Kidney epithelial cell (primary cell): ENCODE results near the gene PARN. TPM values are rescaled to one million over a fixed set of nuclear protein-coding genes. Genes with fewer than 3 reads are reported as not detected.
"Not testable (repeated sequence)": the region's sequence is repeated elsewhere in the genome, so short reads cannot be mapped to it uniquely, and the experiment has no call there.

Experiments used
- DNase-seq: peaks from one replicate; pipeline ENCODE4 v3.0.0-alpha.2; 2010; ENCODE audit warnings: low read depth
- H3K27me3 ChIP-seq: 2 replicates; pipeline ENCODE4 v1.6.0; 2011; ENCODE audit warnings: low read length; ENCODE audit not compliant: control insufficient read depth, insufficient read depth
- H3K36me3 ChIP-seq: 2 replicates; pipeline ENCODE4 v1.5.1; 2011; ENCODE audit warnings: low read length; ENCODE audit not compliant: control insufficient read depth, insufficient read depth
- H3K4me3 ChIP-seq: 2 replicates; pipeline ENCODE4 v1.5.1; 2011; ENCODE audit warnings: low read depth, mild to moderate bottlenecking, control low read depth, low read length
- CTCF ChIP-seq: IDR thresholded peaks from 2 replicates; pipeline ENCODE4 v1.5.1; 2011; ENCODE audit warnings: mild to moderate bottlenecking, moderate library complexity, low read length, control low read depth, inconsistent platforms; ENCODE audit not compliant: insufficient read depth, poor library complexity, severe bottlenecking
- total RNA-seq: library from RNA; depleted of rRNA; stranded (reverse); fragments of >200 nt; gene quantifications from 2 replicates; pipeline ENCODE4 v1.2.3, GENCODE V29; 2015

Gene PARN
- total RNA-seq, 1 donor from 2014 or later: 28.0 TPM

GRCh38 chr16:14445937-14446715 lies 183.9 kb downstream of the PARN start:
- DNase-seq: no peak
- no peak for TF ChIP-seq CTCF

GRCh38 chr16:14444979-14445810 lies 184.9 kb downstream of the PARN start:
- no peak overlapping the region for H3K4me3 ChIP-seq
- no peak for TF ChIP-seq CTCF
- H3K36me3 ChIP-seq: no peaks in the 10 kb centered on the region
- no peaks in the 10 kb centered on the region for H3K27me3 ChIP-seq
- no peak for DNase-seq

More at GRCh38 chr16:14445937-14446715, 183.9 kb downstream of the PARN start:
- Histone ChIP-seq H3K27me3 (no peaks in the 10 kb centered on the region), H3K36me3 (no peaks in the 10 kb centered on the region), H3K4me3 (no peak overlapping the region)

GRCh38 chr16:14441533-14441932 lies 188.5 kb downstream of the PARN start:
- not testable (repeated sequence) for H3K36me3 ChIP-seq, H3K4me3 ChIP-seq, DNase-seq, H3K27me3 ChIP-seq

GRCh38 chr16:14438256-14438655 lies 191.8 kb downstream of the PARN start:
- no peaks in the 10 kb centered on the region for H3K27me3 ChIP-seq
- no peak for DNase-seq
- no peak for TF ChIP-seq CTCF
- no peak overlapping the region for H3K4me3 ChIP-seq
- H3K36me3 ChIP-seq: no peaks in the 10 kb centered on the region

- Histone ChIP-seq H3K36me3 (no peaks in the 10 kb centered on the region), H3K4me3 (no peak overlapping the region), H3K27me3 (no peaks in the 10 kb centered on the region)
- no peak for DNase-seq
- no peak for TF ChIP-seq CTCF
Observed at GRCh38 chr16:14437426-14437825, 192.6 kb downstream of the PARN start.

- Histone ChIP-seq H3K36me3 (no peaks in the 10 kb centered on the region), H3K4me3 (no peak overlapping the region), H3K27me3 (no peaks in the 10 kb centered on the region)
- no peak for TF ChIP-seq CTCF
- DNase-seq: no peak
Observed at GRCh38 chr16:14436401-14436955, 193.6 kb downstream of the PARN start.
